MM.1S (cell line): Measurements from ENCODE around the gene HDAC5.

ENCODE experiments used
- DNase-seq: peaks from one replicate; pipeline ENCODE4 v3.0.0-alpha.2; 2015
- H2AFZ ChIP-seq: fragments of 300-600 bp; sonication (generic); 2 replicates; pipeline ENCODE4 v1.6.0; 2016; ENCODE audit warnings: antibody characterized with exemption, low read length
- H3F3A ChIP-seq: fragments of 300-600 bp; sonication (generic); 2 replicates; pipeline ENCODE4 v1.6.1; 2016; ENCODE audit warnings: mild to moderate bottlenecking, antibody characterized with exemption, low read length, moderate library complexity, mixed read lengths; ENCODE audit not compliant: insufficient read depth
- H3K27ac ChIP-seq: fragments of 300-600 bp; sonication (generic); 2 replicates; pipeline ENCODE4 v1.5.1; 2016; ENCODE audit warnings: mild to moderate bottlenecking, low read length
- H3K27me3 ChIP-seq: fragments of 300-600 bp; sonication (generic); replicated peaks from 2 replicates; pipeline ENCODE4 v1.6.0; 2016; ENCODE audit warnings: low read length; ENCODE audit not compliant: insufficient read depth
- H3K36me3 ChIP-seq: fragments of 300-600 bp; sonication (generic); replicated peaks from 2 replicates; pipeline ENCODE4 v1.6.1; 2016; ENCODE audit warnings: mild to moderate bottlenecking, low read length, mixed read lengths; ENCODE audit not compliant: insufficient read depth
- H3K4me1 ChIP-seq: fragments of 300-600 bp; sonication (generic); 2 replicates; pipeline ENCODE4 v1.6.1; 2016; ENCODE audit warnings: low read length, mixed read lengths
- H3K4me2 ChIP-seq: fragments of 300-600 bp; sonication (generic); 2 replicates; pipeline ENCODE4 v1.6.0; 2016; ENCODE audit warnings: low read depth, low read length
- H3K4me3 ChIP-seq: fragments of 300-600 bp; sonication (generic); 2 replicates; pipeline ENCODE4 v1.5.1; 2016; ENCODE audit warnings: low read length, mixed read lengths
- H3K79me2 ChIP-seq: fragments of 300-600 bp; sonication (generic); 2 replicates; pipeline ENCODE4 v1.6.1; 2016; ENCODE audit warnings: mixed run types, low read length, mixed read lengths
- H3K9ac ChIP-seq: fragments of 300-600 bp; sonication (generic); 2 replicates; pipeline ENCODE4 v1.6.1; 2016; ENCODE audit warnings: low read length, mixed read lengths
- H3K9me2 ChIP-seq: fragments of 300-600 bp; sonication (generic); replicated peaks from 2 replicates; pipeline ENCODE4 v1.6.1; 2016; ENCODE audit warnings: mild to moderate bottlenecking, low read length, mixed read lengths; ENCODE audit not compliant: insufficient read depth
- H3K9me3 ChIP-seq: fragments of 300-600 bp; sonication (generic); replicated peaks from 2 replicates; pipeline ENCODE4 v1.6.1; 2016; ENCODE audit warnings: mild to moderate bottlenecking, low read length, mixed read lengths; ENCODE audit not compliant: insufficient read depth
- H4K20me1 ChIP-seq: fragments of 300-600 bp; sonication (generic); 2 replicates; pipeline ENCODE4 v1.6.1; 2016; ENCODE audit warnings: mild to moderate bottlenecking, low read length, moderate library complexity, mixed read lengths; ENCODE audit not compliant: insufficient read depth
- CTCF ChIP-seq: fragments of 300-600 bp; sonication (generic); IDR thresholded peaks from 2 replicates; pipeline ENCODE4 v1.5.1; 2016; ENCODE audit warnings: antibody characterized with exemption, low read length, mixed read lengths
- EZH2 ChIP-seq: fragments of 300-600 bp; sonication (generic); optimal IDR thresholded peaks from 2 replicates; pipeline ENCODE3; 2017; ENCODE audit warnings: low read depth, mild to moderate bottlenecking, antibody characterized with exemption, low read length, mixed read lengths
- EZH2phosphoT487 ChIP-seq: fragments of 300-600 bp; sonication (generic); IDR thresholded peaks from 2 replicates; pipeline ENCODE4 v1.6.1; 2018; ENCODE audit warnings: antibody characterized with exemption, low read length

The HDAC5 gene

GRCh38 chr17:44044071-44044470 is 79.4 kb downstream of the HDAC5 start:
- no peaks in the 10 kb centered on the region for H3K4me1 ChIP-seq
- no peak for DNase-seq
- H3K27me3 ChIP-seq: no peaks in the 10 kb centered on the region
- H3K9me3 ChIP-seq: no peaks in the 10 kb centered on the region
- H3K4me3 ChIP-seq: no peak overlapping the region
- H4K20me1 ChIP-seq: no peaks in the 10 kb centered on the region; the same call in 1 of the 2 replicates
- H3F3A ChIP-seq: no peaks in the 10 kb centered on the region; the same call in 1 of the 2 replicates
- no peak overlapping the region for H3K4me2 ChIP-seq
- 0 out of 2 replicates have a peak, but pooled peaks cover 3% of the 10 kb centered on the region for H3K36me3 ChIP-seq
- H3K9me2 ChIP-seq: no peaks in the 10 kb centered on the region
- no peak for TF ChIP-seq EZH2
- no peak for TF ChIP-seq EZH2phosphoT487
- no peak for TF ChIP-seq CTCF
- no peak overlapping the region for H2AFZ ChIP-seq
- no peak overlapping the region for H3K9ac ChIP-seq
- H3K79me2 ChIP-seq: peaks cover 80% of the 10 kb centered on the region
- H3K27ac ChIP-seq: no peak overlapping the region

DNA sequence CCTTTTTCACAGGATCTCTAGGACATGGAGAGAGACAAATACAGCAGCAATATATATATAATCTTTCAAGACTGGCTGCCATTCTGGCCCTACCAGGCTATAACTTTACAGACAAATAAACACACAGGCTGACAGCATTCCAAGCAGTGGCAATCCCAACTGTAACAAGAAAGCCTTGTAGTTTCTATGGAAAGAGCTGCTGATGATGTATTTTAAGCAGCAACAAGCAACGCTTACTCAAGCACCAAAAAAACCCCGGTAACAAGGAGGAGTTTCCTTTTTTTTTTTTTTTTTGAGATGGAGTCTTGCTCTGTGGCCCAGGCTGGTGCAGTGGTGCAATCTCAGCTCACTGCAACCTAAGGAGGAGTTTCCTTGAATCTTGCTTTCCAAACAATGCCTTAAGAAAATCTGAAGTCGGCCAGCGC is 80.2 kb downstream of the HDAC5 start:
- H3K9ac ChIP-seq: no peak overlapping the region

DNA sequence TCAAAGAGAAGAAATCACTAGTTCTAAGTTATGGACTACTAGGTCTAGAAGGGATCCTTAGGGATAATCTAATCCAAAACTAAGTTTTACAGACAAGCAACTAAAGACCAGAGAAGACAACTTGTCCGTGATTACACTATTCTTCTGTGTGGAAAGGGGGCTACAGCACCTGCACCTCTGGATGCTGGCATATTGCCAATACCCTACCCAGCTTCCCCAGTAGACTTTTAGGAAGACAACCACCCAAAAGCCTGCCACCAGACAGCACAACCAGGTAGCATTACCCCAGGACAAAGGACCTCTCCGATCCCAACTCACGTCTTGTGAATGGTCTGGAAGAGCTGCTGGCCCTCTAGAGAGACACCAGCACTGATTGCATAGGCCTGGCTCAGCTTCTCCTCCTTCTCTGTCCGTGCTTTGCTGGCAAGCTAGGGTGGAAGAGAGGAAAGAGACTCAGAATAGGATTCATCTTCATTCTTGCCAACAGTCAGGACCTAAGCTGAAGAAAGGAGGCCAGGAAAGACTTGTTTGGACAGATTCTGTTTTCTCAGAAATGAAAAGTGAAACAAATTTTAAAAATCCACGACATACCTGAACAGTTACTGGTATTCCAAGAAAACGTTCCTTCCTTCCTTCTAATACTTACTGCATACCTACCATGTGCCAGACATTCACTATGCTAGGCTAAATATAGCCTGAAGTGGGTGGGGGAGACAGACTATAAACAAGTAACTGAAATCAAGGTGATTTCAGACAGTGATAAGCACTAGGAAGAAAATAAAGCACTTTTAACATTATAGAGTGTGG is 83.4 kb downstream of the HDAC5 start:
- Histone ChIP-seq H3K27me3 (no peaks in the 10 kb centered on the region), H3K4me3 (no peak overlapping the region), H3K36me3 (0 out of 2 replicates have a peak, but pooled peaks cover 3% of the 10 kb centered on the region), H2AFZ (no peak overlapping the region), H3K4me1 (no peaks in the 10 kb centered on the region), H3K9me2 (no peaks in the 10 kb centered on the region), H3K9me3 (no peaks in the 10 kb centered on the region), H4K20me1 (no peaks in the 10 kb centered on the region; the same call in 1 of the 2 replicates), H3K4me2 (no peak overlapping the region), H3F3A (no peaks in the 10 kb centered on the region; the same call in 1 of the 2 replicates), H3K27ac (no peak overlapping the region), H3K79me2 (peaks cover 58% of the 10 kb centered on the region), H3K9ac (no peak overlapping the region)
- TF ChIP-seq CTCF (no peak), EZH2phosphoT487 (no peak), EZH2 (no peak)
- no peak for DNase-seq

More for the DNA sequence above, 80.2 kb downstream of the HDAC5 start:
- H3F3A ChIP-seq: no peaks in the 10 kb centered on the region; the same call in 1 of the 2 replicates
- no peak overlapping the region for H3K27ac ChIP-seq
- no peak overlapping the region for H3K4me2 ChIP-seq
- no peak overlapping the region for H3K4me3 ChIP-seq
- TF ChIP-seq CTCF: no peak
- TF ChIP-seq EZH2phosphoT487: no peak
- TF ChIP-seq EZH2: no peak
- H2AFZ ChIP-seq: no peak overlapping the region
- no peaks in the 10 kb centered on the region for H3K27me3 ChIP-seq
- H3K79me2 ChIP-seq: peaks cover 76% of the 10 kb centered on the region
- H3K9me2 ChIP-seq: no peaks in the 10 kb centered on the region
- no peaks in the 10 kb centered on the region for H3K4me1 ChIP-seq
- no peaks in the 10 kb centered on the region for H3K9me3 ChIP-seq
- no peaks in the 10 kb centered on the region; the same call in 1 of the 2 replicates for H4K20me1 ChIP-seq
- no peak for DNase-seq
- H3K36me3 ChIP-seq: 0 out of 2 replicates have a peak, but pooled peaks cover 3% of the 10 kb centered on the region
